ENCODE results near the gene MAST3. TPM values are rescaled to one million over a fixed set of nuclear protein-coding genes. Genes with fewer than 3 reads are reported as not detected.
"Not testable (repeated sequence)": the region's sequence is repeated elsewhere in the genome, so short reads cannot be mapped to it uniquely, and the experiment has no call there.

The MAST3 gene
- polyA plus RNA-seq, 1 experiment = 2.1 TPM

DNA sequence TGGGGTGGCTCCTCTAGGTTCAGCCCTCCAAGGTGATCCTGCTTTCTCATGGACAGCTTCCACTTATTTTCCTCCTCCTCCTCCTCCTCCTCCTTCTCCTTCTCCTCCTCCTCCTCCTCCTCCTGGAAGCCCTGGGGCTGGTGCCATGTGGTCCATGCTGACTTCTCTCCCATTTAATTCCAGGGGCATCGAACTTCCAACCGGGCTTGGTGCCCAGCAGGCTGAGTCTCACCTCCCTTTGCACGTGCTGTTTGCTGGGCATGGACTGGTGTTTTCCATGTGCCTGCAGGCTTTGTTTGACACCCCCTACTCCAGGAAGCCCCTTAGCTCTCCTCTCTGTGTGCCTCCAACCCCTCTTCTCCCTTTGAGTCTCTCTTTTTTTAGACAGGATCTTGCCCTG, 3.7 kb downstream of the MAST3 start:
- no peak for DNase-seq (ENCODE audit: low read depth, low spot score)
- Histone ChIP-seq H3K4me3 (ENCODE audit: low read depth, low read length) (no peak overlapping the region), H3K27ac (ENCODE audit: low read depth, low read length) (no peak overlapping the region), H3K9me3 (ENCODE audit: control insufficient read depth, insufficient read depth, low read length) (no peaks in the 10 kb centered on the region; the same call in 1 of the 2 replicates), H3K27me3 (ENCODE audit: control insufficient read depth, insufficient read depth, low read length) (peaks cover 21% of the 10 kb centered on the region)
- ChIA-PET CTCF (no interaction called here), POLR2A (no interaction called here)
- TF ChIP-seq, protein P1, sequence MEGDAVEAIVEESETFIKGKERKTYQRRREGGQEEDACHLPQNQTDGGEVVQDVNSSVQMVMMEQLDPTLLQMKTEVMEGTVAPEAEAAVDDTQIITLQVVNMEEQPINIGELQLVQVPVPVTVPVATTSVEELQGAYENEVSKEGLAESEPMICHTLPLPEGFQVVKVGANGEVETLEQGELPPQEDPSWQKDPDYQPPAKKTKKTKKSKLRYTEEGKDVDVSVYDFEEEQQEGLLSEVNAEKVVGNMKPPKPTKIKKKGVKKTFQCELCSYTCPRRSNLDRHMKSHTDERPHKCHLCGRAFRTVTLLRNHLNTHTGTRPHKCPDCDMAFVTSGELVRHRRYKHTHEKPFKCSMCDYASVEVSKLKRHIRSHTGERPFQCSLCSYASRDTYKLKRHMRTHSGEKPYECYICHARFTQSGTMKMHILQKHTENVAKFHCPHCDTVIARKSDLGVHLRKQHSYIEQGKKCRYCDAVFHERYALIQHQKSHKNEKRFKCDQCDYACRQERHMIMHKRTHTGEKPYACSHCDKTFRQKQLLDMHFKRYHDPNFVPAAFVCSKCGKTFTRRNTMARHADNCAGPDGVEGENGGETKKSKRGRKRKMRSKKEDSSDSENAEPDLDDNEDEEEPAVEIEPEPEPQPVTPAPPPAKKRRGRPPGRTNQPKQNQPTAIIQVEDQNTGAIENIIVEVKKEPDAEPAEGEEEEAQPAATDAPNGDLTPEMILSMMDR (IDR thresholded peaks at IDR 0.05; ENCODE audit: low read depth, low read length) = no peak

DNA sequence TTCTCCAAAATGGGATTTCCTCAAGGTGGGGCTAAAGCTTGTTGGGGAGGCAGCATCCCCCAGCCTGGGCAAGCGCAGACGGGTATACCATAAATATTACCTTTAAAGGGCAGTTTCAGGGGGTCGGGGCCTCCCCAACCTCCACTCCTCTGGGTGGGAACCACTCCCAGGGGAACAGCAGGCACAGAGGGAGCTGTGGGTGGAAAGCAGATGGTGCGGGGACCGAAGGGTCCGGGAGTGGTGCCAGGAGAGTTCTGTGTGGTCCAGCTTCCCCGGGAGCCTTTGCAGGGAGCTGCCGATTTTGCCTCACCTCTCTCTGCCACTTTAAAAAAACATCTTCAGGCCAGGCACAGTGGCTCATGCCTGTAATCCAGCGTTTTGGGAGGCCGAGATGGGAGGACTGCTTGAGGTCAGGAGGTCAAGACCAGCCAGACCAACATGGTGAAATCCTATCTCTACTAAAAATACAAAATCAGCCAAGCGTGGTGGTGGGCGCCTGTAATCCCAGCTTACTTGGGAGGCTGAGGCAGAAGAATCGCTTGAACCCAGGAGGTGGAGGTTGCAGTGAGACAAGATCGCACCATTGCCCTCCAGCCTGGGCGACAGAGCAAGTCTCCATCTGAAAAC, 5.5 kb downstream of the MAST3 start:
- H3K27ac ChIP-seq (ENCODE audit: low read depth, low read length) = no peak overlapping the region
- TF ChIP-seq, protein P1 (IDR thresholded peaks at IDR 0.05; ENCODE audit: low read depth, low read length) = no peak
- no peak overlapping the region for H3K4me3 ChIP-seq (ENCODE audit: low read depth, low read length)
- peaks cover 21% of the 10 kb centered on the region for H3K27me3 ChIP-seq (ENCODE audit: control insufficient read depth, insufficient read depth, low read length)
- H3K9me3 ChIP-seq (ENCODE audit: control insufficient read depth, insufficient read depth, low read length) = no peaks in the 10 kb centered on the region; the same call in 1 of the 2 replicates
- ChIA-PET POLR2A (interaction anchor here (0.7 kb wide), 1 partner anchor 49 kb away, joined by 6 read pairs; no protein-coding TSS in a partner anchor), CTCF (interaction anchor here (0.6 to 2.8 kb wide), 2 partner anchors 10 to 58 kb away, joined by 3 to 20 read pairs; no protein-coding TSS in a partner anchor)
- DNase-seq (ENCODE audit: low read depth, low spot score) = no peak

DNA sequence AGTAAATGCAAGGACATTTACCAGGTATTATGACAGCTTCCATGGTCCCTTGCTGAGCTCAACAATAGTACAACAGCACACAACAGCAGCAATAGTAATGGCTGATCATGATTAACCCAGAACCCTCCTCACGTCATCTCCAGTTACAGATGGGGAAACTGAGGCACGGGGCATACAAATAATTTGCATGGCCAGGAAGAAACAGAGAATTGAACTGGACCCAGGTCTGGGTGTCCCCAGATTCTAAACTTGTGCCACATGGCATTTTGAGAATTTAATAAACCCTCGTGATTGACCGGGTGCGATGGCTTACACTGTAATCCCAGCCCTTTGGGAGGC, 7.2 kb downstream of the MAST3 start:
- POLR2A ChIA-PET = no interaction called here
- no peak for DNase-seq (ENCODE audit: low read depth, low spot score)
- TF ChIP-seq, protein P1 (IDR thresholded peaks at IDR 0.05; ENCODE audit: low read depth, low read length) = no peak
- H3K27ac ChIP-seq (ENCODE audit: low read depth, low read length) = no peak overlapping the region
- peaks cover 6% of the 10 kb centered on the region for H3K27me3 ChIP-seq (ENCODE audit: control insufficient read depth, insufficient read depth, low read length)
- H3K9me3 ChIP-seq (ENCODE audit: control insufficient read depth, insufficient read depth, low read length) = no peaks in the 10 kb centered on the region; the same call in 1 of the 2 replicates
- peak overlapping the region; percentile 55 for H3K4me3 ChIP-seq (ENCODE audit: low read depth, low read length)
- CTCF ChIA-PET = interaction anchor here (2.8 kb wide), 1 partner anchor 8 kb away, joined by 20 read pairs; no protein-coding TSS in a partner anchor

DNA sequence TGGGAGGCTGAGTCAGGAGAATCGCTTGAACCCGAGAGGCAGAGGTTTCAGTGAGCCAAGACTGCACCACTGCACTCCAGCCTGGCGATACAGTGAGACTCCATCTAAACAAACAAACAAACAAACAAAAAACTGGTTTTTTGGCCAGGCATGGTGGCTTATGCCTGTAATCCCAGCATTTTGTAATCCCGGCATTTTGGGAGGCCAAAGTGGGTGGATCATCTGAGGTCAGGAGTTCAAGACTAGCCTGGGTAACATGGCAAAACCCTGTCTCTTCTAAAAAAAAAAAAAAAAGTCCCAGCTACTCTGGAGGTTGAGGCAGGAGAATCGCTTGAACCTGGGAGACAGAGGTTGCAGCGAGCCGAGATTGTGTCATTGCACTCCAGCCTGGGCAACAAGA, 7.7 kb downstream of the MAST3 start:
- H3K4me3 ChIP-seq (ENCODE audit: low read depth, low read length); H3K27me3 ChIP-seq (ENCODE audit: control insufficient read depth, insufficient read depth, low read length): not testable (repeated sequence)
- POLR2A ChIA-PET = interaction anchor here (0.7 kb wide), 1 partner anchor 221 kb away, joined by 3 read pairs; no protein-coding TSS in a partner anchor

DNA sequence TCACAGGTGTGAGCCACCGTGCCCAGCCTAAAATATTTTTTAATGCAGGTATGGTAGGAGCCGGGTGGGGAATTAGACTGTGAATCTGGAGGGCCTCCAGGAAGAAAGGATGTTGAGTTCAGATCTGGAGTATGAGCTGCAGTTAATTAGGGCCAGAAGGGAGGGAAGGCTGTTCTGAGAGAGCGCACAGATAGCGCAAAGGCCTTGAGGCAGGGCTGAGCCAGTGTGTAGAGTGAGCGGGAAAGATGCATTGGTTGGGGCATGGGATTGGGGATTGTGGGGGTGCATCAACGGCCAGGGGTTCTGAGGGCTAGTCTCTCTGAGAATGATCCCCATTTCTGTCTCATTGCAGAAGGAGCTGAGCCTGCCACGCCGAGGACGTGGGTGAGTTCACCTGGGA, 9.7 kb downstream of the MAST3 start:
- Histone ChIP-seq H3K27ac (ENCODE audit: low read depth, low read length) (no peak overlapping the region), H3K27me3 (ENCODE audit: control insufficient read depth, insufficient read depth, low read length) (peaks cover 3% of the 10 kb centered on the region), H3K4me3 (ENCODE audit: low read depth, low read length) (no peak overlapping the region), H3K9me3 (ENCODE audit: control insufficient read depth, insufficient read depth, low read length) (no peaks in the 10 kb centered on the region; the same call in 1 of the 2 replicates)
- TF ChIP-seq, protein P1 (IDR thresholded peaks at IDR 0.05; ENCODE audit: low read depth, low read length) = no peak
- DNase-seq (ENCODE audit: low read depth, low spot score) = no peak
- POLR2A ChIA-PET = no interaction called here
- CTCF ChIA-PET = no interaction called here

More for the DNA sequence above, 7.7 kb downstream of the MAST3 start:
- not testable (repeated sequence) for H3K9me3 ChIP-seq (ENCODE audit: control insufficient read depth, insufficient read depth, low read length); H3K27ac ChIP-seq (ENCODE audit: low read depth, low read length); DNase-seq (ENCODE audit: low read depth, low spot score)
- CTCF ChIA-PET = interaction anchor here (2.8 kb wide), 1 partner anchor 8 kb away, joined by 20 read pairs; no protein-coding TSS in a partner anchor
